ENCODE measurements around the gene GALNT11. TPM values are rescaled to one million over a fixed set of nuclear protein-coding genes. Genes with fewer than 3 reads are reported as not detected.

GALNT11 gene
- total RNA-seq, 4 donors from 2014 or later, result 59.5 to 87.6 (median 74.9) TPM

DNA sequence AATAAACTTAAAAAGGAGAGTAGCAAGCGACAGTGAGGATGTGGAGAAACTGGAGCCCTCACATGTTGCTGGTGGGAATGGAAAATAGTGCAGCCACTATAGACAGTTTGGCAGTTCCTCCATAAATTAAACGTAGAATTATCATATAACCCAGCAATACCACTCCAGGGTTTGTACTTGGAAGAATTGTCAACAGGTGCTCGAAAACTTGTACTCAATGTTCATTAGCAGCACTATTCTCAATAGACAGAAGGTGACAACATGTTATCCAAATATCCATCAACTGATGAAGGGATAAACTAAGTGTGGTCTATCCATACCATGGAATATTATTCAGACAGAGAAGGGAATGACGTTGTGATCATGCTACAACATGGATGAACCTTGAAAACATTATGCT lies 71.9 kb downstream of the GALNT11 start:
- no peaks in the 10 kb centered on the region for H3K4me1 ChIP-seq
- no peak for DNase-seq
- intact Hi-C loops (cut with DNase I), result no loop called here

DNA sequence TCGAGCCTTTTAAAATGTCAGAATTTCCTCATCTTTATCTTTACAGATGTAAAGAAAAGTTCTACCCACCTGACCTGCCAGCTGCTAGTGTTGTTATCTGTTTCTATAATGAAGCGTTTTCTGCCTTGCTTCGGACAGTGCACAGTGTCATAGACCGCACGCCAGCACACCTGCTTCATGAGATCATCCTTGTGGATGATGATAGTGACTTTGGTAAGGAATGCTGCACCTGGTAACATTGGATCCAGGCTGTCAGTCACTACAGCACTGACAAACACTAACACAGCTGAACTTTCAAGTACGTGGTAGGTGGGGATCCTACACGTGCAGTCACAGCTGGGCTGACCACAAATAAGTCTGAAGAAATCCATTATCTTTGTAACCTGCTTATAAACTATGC lies 77.6 kb downstream of the GALNT11 start:
- WGBS, 2 donors, result 91 to 98% methylated on average over 7 of the region's 7 CpGs
- Histone ChIP-seq H3K4me1 (peaks cover 0 to 3% of the 10 kb centered on the region in 2 donors), H3K27ac (no peak overlapping the region), H3K27me3 (no peaks in the 10 kb centered on the region), H3K4me3 (replicated peaks in 1 of 3) (no peak overlapping the region), H3K36me3 (peaks cover 0 to 6% of the 10 kb centered on the region in 2 donors), H3K9me3 (no peaks in the 10 kb centered on the region)
- TF ChIP-seq POLR2A (IDR thresholded peaks at IDR 0.05) (no peak), CTCF (IDR thresholded peaks at IDR 0.05) (no peak)
- intact Hi-C loops (cut with DNase I), result no loop called here
- no peak for DNase-seq

More for the DNA sequence above, 71.9 kb downstream of the GALNT11 start:
- TF ChIP-seq CTCF (IDR thresholded peaks at IDR 0.05) (no peak), POLR2A (IDR thresholded peaks at IDR 0.05) (no peak)
- no peaks in the 10 kb centered on the region for H3K27me3 ChIP-seq
- H3K36me3 ChIP-seq, result no peaks in the 10 kb centered on the region
- H3K9me3 ChIP-seq, result no peaks in the 10 kb centered on the region
- H3K4me3 ChIP-seq (replicated peaks in 1 of 3), result no peak overlapping the region
- H3K27ac ChIP-seq, result no peak overlapping the region
- WGBS, 2 donors, result 95 to 96% methylated on average over 4 of the region's 4 CpGs

GRCh38 chr7:152103691-152104090 lies 78.2 kb downstream of the GALNT11 start:
- Histone ChIP-seq H3K36me3 (peaks cover 0 to 6% of the 10 kb centered on the region in 2 donors), H3K9me3 (no peaks in the 10 kb centered on the region), H3K4me1 (peaks cover 0 to 3% of the 10 kb centered on the region in 2 donors), H3K27me3 (no peaks in the 10 kb centered on the region), H3K27ac (no peak overlapping the region), H3K4me3 (replicated peaks in 1 of 3) (no peak overlapping the region)
- WGBS, 2 donors, result 73 to 74% methylated on average over 5 of the region's 5 CpGs
- DNase-seq, result no peak
- no peak for TF ChIP-seq CTCF (IDR thresholded peaks at IDR 0.05)
- no peak for TF ChIP-seq POLR2A (IDR thresholded peaks at IDR 0.05)
- intact Hi-C loops (cut with DNase I), result no loop called here

DNA sequence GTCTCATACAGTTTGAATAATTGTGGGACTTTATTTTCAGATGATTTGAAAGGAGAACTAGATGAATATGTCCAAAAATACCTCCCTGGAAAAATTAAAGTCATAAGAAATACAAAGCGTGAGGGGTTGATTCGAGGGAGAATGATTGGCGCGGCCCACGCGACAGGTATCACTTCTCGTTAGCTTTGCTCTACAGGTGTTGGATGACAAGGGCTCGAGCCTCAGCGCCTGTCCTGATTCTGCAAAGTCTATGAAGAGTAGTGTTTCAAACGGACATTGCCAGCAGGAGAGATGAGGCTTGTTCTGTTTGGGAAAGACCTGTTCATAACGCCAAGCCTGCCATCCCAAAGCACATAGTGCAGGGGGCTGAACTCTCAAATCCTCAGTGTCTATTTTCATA lies 79.7 kb downstream of the GALNT11 start:
- no peaks in the 10 kb centered on the region for H3K27me3 ChIP-seq
- peaks cover 0 to 3% of the 10 kb centered on the region in 2 donors for H3K4me1 ChIP-seq
- 92 to 96% methylated on average over 11 of the region's 11 CpGs for WGBS, 2 donors
- no peak for DNase-seq
- no peaks in the 10 kb centered on the region for H3K9me3 ChIP-seq
- intact Hi-C loops (cut with DNase I), result no loop called here
- TF ChIP-seq POLR2A (IDR thresholded peaks at IDR 0.05) (no peak), CTCF (IDR thresholded peaks at IDR 0.05) (no peak)
- peaks cover 0 to 6% of the 10 kb centered on the region in 2 donors for H3K36me3 ChIP-seq
- no peak overlapping the region for H3K27ac ChIP-seq
- H3K4me3 ChIP-seq (replicated peaks in 1 of 3), result no peak overlapping the region

GRCh38 chr7:152106990-152107389 lies 81.5 kb downstream of the GALNT11 start:
- Histone ChIP-seq H3K4me3 (replicated peaks in 1 of 3) (no peak overlapping the region), H3K27ac (no peak overlapping the region), H3K4me1 (peaks cover 0 to 3% of the 10 kb centered on the region in 2 donors), H3K36me3 (peaks cover 0 to 6% of the 10 kb centered on the region in 2 donors), H3K9me3 (no peaks in the 10 kb centered on the region), H3K27me3 (no peaks in the 10 kb centered on the region)
- no peak for DNase-seq
- no peak for TF ChIP-seq POLR2A (IDR thresholded peaks at IDR 0.05)
- TF ChIP-seq CTCF (IDR thresholded peaks at IDR 0.05), result no peak
- intact Hi-C loops (cut with DNase I), result no loop called here
- 83 to 88% methylated on average over 4 of the region's 4 CpGs for WGBS, 2 donors

Data from thyroid gland (tissue), 4 donors.